Tibial nerve (tissue), 4 donors: ENCODE measurements around the gene PCF11. TPM values are rescaled to one million over a fixed set of nuclear protein-coding genes. Genes with fewer than 3 reads are reported as not detected.
"Not testable (repeated sequence)": the region's sequence is repeated elsewhere in the genome, so short reads cannot be mapped to it uniquely, and the experiment has no call there.

Source experiments
- DNase-seq, 2 donors: peaks; one replicate each; pipeline ENCODE4 v3.0.0-alpha.2; 2019; ENCODE audit warnings: low spot score in 2 of 2
- H3K27ac ChIP-seq, 4 donors: fragments of 200-600 bp; sonication (generic) in 3 of 4; one replicate each; pipeline ENCODE4 v1.5.1; 2017 to 2019; ENCODE audit warnings: mild to moderate bottlenecking in 1 of 4
- H3K27me3 ChIP-seq, 2 donors: fragments of 200-600 bp; sonication (generic) in 1 of 2; one replicate each; pipeline versions ENCODE4 v1.5.1 to v1.6.0; 2017 to 2019
- H3K36me3 ChIP-seq, 3 donors: fragments of 200-600 bp; sonication (generic); one replicate each; pipeline ENCODE4 v1.5.1; 2018 to 2019
- H3K4me1 ChIP-seq, 4 donors: fragments of 200-600 bp; sonication (generic) in 3 of 4; one replicate each; pipeline ENCODE4 v1.5.1; 2017 to 2019
- H3K4me3 ChIP-seq, 4 donors: fragments of 200-600 bp; sonication (generic) in 3 of 4; one replicate each; pipeline ENCODE4 v1.5.1; 2017 to 2019; ENCODE audit warnings: mild to moderate bottlenecking in 1 of 4, moderate library complexity in 1 of 4
- H3K9me3 ChIP-seq, 4 donors: fragments of 200-600 bp; sonication (generic) in 3 of 4; one replicate each; pipeline ENCODE4 v1.5.1; 2017 to 2019
- EP300 ChIP-seq, 2 donors: sonication (generic); formaldehyde crosslinking; IDR thresholded peaks; one replicate each; pipeline ENCODE4 v1.6.1; 2017; ENCODE audit warnings: antibody characterized with exemption in 2 of 2, mild to moderate bottlenecking in 1 of 2
- POLR2A ChIP-seq, 2 donors: fragments of 450-650 bp; IDR thresholded peaks; one replicate each; pipeline ENCODE4 v1.6.1; 2017; ENCODE audit warnings: antibody characterized with exemption in 2 of 2, mild to moderate bottlenecking in 2 of 2, moderate library complexity in 2 of 2
- WGBS, 2 donors: methylation state at CpG; one replicate each; pipeline ENCODE4 v1.1.5; 2018; 5-methylcytosine and 5-hydroxymethylcytosine counted together
- total RNA-seq, 4 donors: library from RNA; depleted of rRNA; stranded (reverse); fragments of >200 nt; gene quantifications; one replicate each; pipeline ENCODE4 v1.1.0, GENCODE V29; 2016
- TF ChIP-seq, protein P1 (sequence below), 5 experiments: fragments of 200-600 bp in 3 of 5; fragments of 450-650 bp in 2 of 5; sonication (generic) in 3 of 5; IDR thresholded peaks; one replicate each; pipeline ENCODE4 v1.5.1; 2016 to 2019; ENCODE audit warnings: antibody characterized with exemption in 5 of 5, mild to moderate bottlenecking in 3 of 5, moderate library complexity in 2 of 5

The PCF11 gene
- total RNA-seq, 4 donors from 2014 or later: 88.5 to 145 (median 126) TPM

DNA sequence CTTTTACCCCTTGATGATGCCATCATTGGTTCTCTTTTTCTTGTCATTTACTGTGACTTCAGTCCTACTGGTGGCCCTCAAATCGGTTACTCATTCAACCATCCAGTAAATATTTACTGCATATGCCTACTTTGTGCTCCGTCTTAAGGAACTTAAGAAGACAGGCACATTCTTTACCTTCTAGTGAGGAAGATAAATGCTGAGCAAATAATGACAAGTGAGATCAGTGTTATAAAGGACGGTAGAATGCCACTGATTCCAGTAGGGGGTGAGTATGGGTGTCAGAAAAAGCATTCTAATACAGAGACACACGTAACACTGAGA lies 38.2 kb downstream of the PCF11 start:
- H3K4me3 ChIP-seq: peak overlapping the region; percentile 67 to 85 (median 78)
- peaks cover 0 to 45% (median 20%) of the 10 kb centered on the region in 4 donors for H3K4me1 ChIP-seq
- no peaks in the 10 kb centered on the region for H3K27me3 ChIP-seq
- WGBS, 2 donors: 40 to 51% methylated on average over 4 of the region's 4 CpGs
- no peak for DNase-seq
- peak overlapping the region in 3 of 4 donors; percentile 84 to 96 (median 95) for H3K27ac ChIP-seq
- peaks cover 0 to 38% (median 0%) of the 10 kb centered on the region in 3 donors for H3K36me3 ChIP-seq
- H3K9me3 ChIP-seq: no peaks in the 10 kb centered on the region
- no peak for TF ChIP-seq EP300 (IDR thresholded peaks at IDR 0.05)
- TF ChIP-seq POLR2A (IDR thresholded peaks at IDR 0.05): no peak
- TF ChIP-seq, protein P1, sequence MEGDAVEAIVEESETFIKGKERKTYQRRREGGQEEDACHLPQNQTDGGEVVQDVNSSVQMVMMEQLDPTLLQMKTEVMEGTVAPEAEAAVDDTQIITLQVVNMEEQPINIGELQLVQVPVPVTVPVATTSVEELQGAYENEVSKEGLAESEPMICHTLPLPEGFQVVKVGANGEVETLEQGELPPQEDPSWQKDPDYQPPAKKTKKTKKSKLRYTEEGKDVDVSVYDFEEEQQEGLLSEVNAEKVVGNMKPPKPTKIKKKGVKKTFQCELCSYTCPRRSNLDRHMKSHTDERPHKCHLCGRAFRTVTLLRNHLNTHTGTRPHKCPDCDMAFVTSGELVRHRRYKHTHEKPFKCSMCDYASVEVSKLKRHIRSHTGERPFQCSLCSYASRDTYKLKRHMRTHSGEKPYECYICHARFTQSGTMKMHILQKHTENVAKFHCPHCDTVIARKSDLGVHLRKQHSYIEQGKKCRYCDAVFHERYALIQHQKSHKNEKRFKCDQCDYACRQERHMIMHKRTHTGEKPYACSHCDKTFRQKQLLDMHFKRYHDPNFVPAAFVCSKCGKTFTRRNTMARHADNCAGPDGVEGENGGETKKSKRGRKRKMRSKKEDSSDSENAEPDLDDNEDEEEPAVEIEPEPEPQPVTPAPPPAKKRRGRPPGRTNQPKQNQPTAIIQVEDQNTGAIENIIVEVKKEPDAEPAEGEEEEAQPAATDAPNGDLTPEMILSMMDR (IDR thresholded peaks at IDR 0.05): no peak

DNA sequence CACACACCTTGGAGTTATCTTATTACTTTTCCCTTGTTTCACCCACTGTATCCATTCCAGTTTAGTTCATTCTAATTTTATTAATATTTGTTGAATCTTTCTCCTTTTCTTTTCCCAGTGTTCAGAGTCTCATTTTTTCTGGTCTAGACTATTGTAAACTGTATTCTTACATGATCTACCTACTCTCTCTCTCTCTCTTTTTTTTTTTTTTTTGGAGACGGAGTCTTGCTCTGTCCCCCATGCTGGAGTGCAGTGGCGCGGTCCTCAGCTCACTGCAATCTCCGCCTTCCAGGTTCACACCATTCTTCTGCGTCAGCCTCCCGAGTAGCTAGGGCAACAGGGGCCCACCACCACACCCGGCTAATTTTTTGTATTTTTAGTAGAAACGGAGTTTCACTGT lies 38.7 kb downstream of the PCF11 start:
- no peak for DNase-seq
- TF ChIP-seq, protein P1 (IDR thresholded peaks at IDR 0.05): no peak
- TF ChIP-seq EP300 (IDR thresholded peaks at IDR 0.05): no peak
- TF ChIP-seq POLR2A (IDR thresholded peaks at IDR 0.05): no peak
- WGBS, 2 donors: 87 to 95% methylated on average over 8 of the region's 8 CpGs
- Histone ChIP-seq H3K4me3 (no peak overlapping the region), H3K27me3 (no peaks in the 10 kb centered on the region), H3K36me3 (peaks cover 0 to 33% (median 0%) of the 10 kb centered on the region in 3 donors), H3K27ac (peak overlapping the region in 1 of 4 donors; percentile 96), H3K4me1 (peaks cover 0 to 45% (median 20%) of the 10 kb centered on the region in 4 donors), H3K9me3 (no peaks in the 10 kb centered on the region)

DNA sequence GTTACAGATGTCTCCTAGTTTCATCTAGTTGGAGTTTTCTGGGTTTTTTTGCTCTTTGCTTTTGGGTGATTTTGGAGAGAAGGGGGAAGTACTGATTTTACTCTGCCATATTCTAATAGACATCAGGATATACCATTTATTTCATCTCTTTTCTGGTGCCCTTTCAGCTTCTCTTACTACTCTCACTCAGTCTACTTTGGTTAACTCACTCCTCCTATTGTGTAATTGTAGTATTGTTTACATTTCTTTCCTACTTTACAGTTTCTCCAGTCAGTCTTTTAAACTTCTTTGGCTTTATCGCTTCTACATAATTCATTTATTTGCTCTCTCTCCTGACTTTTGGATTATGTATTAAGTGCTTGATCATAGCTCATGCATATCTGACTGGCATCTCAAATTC lies 43.1 kb downstream of the PCF11 start:
- H3K9me3 ChIP-seq: no peaks in the 10 kb centered on the region
- TF ChIP-seq, protein P1 (IDR thresholded peaks at IDR 0.05): no peak
- no peak for TF ChIP-seq POLR2A (IDR thresholded peaks at IDR 0.05)
- TF ChIP-seq EP300 (IDR thresholded peaks at IDR 0.05): no peak
- H3K27me3 ChIP-seq: no peaks in the 10 kb centered on the region
- peaks cover 0 to 41% (median 0%) of the 10 kb centered on the region in 3 donors for H3K36me3 ChIP-seq
- peaks cover 0 to 22% (median 8%) of the 10 kb centered on the region in 4 donors for H3K4me1 ChIP-seq
- no peak overlapping the region for H3K4me3 ChIP-seq
- 92 to 95% methylated on average over 1 of the region's 1 CpG for WGBS, 2 donors
- DNase-seq: no peak
- no peak overlapping the region for H3K27ac ChIP-seq

DNA sequence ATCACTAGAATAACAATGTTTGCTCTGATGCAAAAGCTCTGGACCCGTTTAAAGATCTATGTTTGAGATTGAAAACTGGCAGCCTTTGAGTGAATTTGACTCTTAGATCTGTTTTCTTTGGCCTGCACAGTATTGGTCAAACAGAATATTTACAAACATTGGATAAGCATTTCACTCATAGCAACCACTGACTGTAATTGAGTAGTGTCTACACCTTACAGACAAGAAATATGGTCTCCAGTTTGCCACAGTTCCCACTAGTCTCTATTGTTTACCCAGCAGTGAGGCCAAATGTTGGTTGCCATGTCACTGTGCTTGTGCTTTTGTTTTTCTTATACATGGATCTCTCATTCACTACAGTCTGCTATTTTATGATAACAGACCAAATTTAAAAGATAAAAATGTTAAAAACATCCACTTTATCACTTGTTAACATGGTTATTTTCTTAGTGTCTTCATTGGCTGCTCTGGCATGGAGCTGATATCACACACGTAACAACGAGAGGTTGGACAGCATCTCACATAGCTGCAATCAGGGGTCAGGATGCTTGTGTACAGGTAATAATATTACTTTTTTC lies 48.8 kb downstream of the PCF11 start:
- WGBS, 2 donors: 84 to 88% methylated on average over 3 of the region's 3 CpGs
- no peak for DNase-seq
- TF ChIP-seq POLR2A (IDR thresholded peaks at IDR 0.05) (no peak), EP300 (IDR thresholded peaks at IDR 0.05) (no peak)
- TF ChIP-seq, protein P1 (IDR thresholded peaks at IDR 0.05): no peak
- Histone ChIP-seq H3K4me3 (no peak overlapping the region), H3K9me3 (no peaks in the 10 kb centered on the region), H3K36me3 (peaks cover 0 to 58% (median 0%) of the 10 kb centered on the region in 3 donors), H3K27ac (no peak overlapping the region), H3K27me3 (no peaks in the 10 kb centered on the region), H3K4me1 (no peaks in the 10 kb centered on the region)

DNA sequence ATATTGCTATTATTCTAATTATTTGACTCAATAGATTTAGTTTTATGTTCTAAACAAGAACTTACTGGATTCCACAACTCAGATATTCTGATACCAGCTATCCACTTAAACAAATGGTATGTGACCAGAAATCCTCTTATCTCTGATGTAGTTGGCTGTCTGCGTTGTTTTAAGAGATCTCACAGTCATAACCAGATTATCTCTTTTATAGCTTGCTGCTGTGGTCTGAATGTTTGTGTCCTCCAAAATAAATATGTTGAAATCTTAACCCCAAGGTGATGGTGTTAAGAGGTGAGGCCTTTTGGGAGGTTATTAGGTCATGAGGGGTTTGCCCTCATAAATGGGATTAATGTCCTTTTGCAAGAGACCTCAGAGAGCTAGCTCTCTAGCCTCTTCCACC lies 49.3 kb downstream of the PCF11 start:
- Histone ChIP-seq H3K9me3 (no peaks in the 10 kb centered on the region), H3K4me3 (no peak overlapping the region), H3K4me1 (no peaks in the 10 kb centered on the region), H3K27me3 (no peaks in the 10 kb centered on the region), H3K27ac (no peak overlapping the region), H3K36me3 (peaks cover 0 to 55% (median 0%) of the 10 kb centered on the region in 3 donors)
- 90 to 95% methylated on average over 1 of the region's 1 CpG for WGBS, 2 donors
- TF ChIP-seq, protein P1 (IDR thresholded peaks at IDR 0.05): no peak
- TF ChIP-seq POLR2A (IDR thresholded peaks at IDR 0.05) (no peak), EP300 (IDR thresholded peaks at IDR 0.05) (no peak)
- DNase-seq: no peak

DNA sequence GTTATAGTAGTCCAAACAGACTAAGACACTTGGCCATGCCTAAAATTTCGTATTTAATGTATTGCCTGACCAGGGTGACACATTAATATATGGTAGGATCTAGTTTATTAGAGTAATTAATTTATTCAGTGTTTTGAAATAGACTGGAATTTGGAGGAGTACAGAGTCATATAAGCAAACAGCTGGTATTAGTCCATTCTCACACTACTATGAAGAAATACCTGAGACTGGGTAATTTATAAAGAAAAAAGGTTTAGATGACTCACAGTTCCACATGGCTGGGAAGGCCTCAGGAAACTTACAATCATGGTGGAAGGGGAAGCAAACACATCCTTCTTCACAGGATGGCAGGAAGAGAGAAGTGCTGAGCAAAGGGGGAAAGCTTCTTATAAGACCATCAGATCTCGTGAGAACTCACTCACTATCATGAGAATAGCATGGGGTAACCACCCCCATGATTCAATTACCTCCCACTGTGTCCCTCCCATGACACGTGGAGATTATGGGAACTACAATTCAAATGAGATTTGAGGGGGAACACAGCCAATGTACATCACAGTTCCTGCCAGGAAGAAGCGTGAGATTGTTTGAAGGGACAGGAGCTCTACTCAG lies 49.9 kb downstream of the PCF11 start:
- WGBS, 2 donors: 62 to 66% methylated on average over 4 of the region's 4 CpGs
- not testable (repeated sequence) for H3K4me3 ChIP-seq, H3K4me1 ChIP-seq, H3K9me3 ChIP-seq, H3K27ac ChIP-seq, DNase-seq, H3K27me3 ChIP-seq
- H3K36me3 ChIP-seq: peaks cover 0 to 56% (median 0%) of the 10 kb centered on the region in 3 donors
